Stimulated activated CD4-positive, alpha-beta T cell treated with anti-CD3 and anti-CD28 coated beads, Interleukin-1b, Interleukin-23, amount 100 ng/mL, for 48 hours (primary cell): ENCODE measurements around the gene TBC1D3E.
"Not testable (repeated sequence)": the region's sequence is repeated elsewhere in the genome, so short reads cannot be mapped to it uniquely, and the experiment has no call there.

Experiments used
- DNase-seq: peaks from one replicate; pipeline ENCODE4 v3.0.0-alpha.2; 2020

TBC1D3E gene

DNA sequence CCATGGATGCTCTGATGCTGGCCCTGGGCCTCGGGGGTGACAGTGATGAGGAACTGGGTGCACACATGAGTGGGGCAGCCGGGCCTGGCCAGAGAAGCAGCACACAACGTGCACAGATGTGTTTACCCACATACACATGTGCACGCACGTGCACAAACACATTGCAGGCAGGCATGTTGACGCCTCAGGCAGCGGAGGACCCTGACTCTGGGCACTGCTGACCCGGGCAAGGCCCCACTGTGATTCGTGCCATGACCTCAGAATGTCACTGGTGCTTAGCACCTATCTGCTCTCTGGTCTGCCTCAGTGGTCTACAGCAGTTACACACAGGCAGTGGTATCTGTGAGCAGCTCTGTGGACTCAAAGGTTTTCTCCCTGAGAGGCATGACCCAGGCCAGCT lies at the start of gene TBC1D3E:
TSS of gene TBC1D3E (plus strand) at position 301 of the 400 bp plus-strand sequence. CDS start 1,545 bp downstream, outside the sequence.
- not testable (repeated sequence) for DNase-seq

DNA sequence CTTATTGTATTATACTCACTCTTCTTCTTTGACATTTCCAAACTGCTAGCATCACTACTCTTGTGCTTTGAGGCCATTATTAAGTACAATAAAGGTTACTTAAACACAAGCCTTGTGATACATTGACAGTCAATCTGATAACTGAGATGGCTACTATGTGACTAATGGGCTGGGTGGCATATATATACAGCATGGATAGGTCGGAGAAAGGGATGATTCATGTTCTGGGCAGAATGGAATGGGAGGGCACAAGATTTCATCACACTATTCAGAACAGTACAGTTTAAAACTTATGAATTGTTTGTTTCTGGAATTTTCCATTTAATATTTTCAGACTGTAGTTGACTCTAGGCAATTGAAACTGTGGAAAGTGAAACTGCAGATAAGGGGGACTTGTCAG lies 40.4 kb upstream of the TBC1D3E start:
- DNase-seq: not testable (repeated sequence)

- DNase-seq: not testable (repeated sequence)
Observed at GRCh38 chr17:38088120-38088519, 39.6 kb upstream of the TBC1D3E start.

GRCh38 chr17:38094059-38094694 lies 33.6 kb upstream of the TBC1D3E start:
- not testable (repeated sequence) for DNase-seq

DNA sequence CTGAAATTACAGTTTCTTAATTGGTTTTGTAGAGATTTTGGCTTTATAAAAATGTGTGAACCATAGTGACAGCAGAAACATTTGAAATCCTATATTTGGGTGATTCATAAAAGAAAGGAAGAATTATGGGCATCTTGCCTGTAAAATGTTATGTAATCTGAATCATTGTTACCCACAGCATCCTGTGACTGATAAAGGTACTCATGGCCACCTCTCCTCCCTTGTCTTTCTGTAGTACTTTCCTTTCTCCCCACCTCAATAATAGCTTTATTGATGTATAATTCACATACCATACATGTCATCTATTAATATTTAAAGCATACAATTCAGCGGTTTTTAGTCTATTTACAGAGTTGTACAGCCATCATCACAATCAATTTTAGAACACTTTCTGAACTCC lies 28.5 kb upstream of the TBC1D3E start:
- DNase-seq: not testable (repeated sequence)

DNA sequence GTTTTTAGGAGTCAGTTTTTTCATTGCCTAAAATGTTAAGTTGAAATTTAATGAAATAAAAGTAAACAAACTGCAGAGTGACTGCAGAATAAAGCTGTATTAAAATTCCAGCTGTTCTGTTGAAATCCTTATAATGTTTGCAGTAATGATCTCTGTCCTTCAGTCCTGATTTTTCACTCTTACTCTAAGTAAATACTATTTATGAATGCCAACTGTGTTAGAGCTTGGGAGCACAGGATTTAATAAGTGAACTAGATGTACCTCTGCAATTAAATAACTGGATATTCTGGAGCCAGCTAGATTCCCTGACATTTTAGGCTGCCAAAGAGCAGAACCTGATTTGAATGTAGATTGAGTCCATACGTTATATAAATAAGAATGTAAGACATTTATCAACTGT lies 7.9 kb upstream of the TBC1D3E start:
- DNase-seq: not testable (repeated sequence)

GRCh38 chr17:38134860-38135259 lies 7.1 kb downstream of the TBC1D3E start:
- not testable (repeated sequence) for DNase-seq
